GM12873 (cell line): Measurements from ENCODE around the gene TBX2.

Source experiments
- CTCF ChIP-seq: IDR thresholded peaks from 2 replicates; pipeline ENCODE4 v1.5.1; 2012; ENCODE audit warnings: low read depth, mild to moderate bottlenecking, moderate library complexity, low read length, control low read depth; ENCODE audit not compliant: insufficient read depth; ENCODE audit errors: missing control alignments

TBX2 gene

GRCh38 chr17:61416211-61416539 is 16.5 kb downstream of the TBX2 start:
- TF ChIP-seq CTCF, result no peak

- peak; percentile 89 for TF ChIP-seq CTCF
Observed at GRCh38 chr17:61416540-61417363, 17.1 kb downstream of the TBX2 start.

GRCh38 chr17:61418449-61418848 is 18.8 kb downstream of the TBX2 start:
- no peak for TF ChIP-seq CTCF

GRCh38 chr17:61419496-61420046 is 19.9 kb downstream of the TBX2 start:
- no peak for TF ChIP-seq CTCF

- no peak for TF ChIP-seq CTCF
Observed at GRCh38 chr17:61420052-61420451, 20.4 kb downstream of the TBX2 start.

- no peak for TF ChIP-seq CTCF
Observed at GRCh38 chr17:61420745-61421398, 21.2 kb downstream of the TBX2 start.

- no peak for TF ChIP-seq CTCF
Observed at GRCh38 chr17:61421460-61421859, 21.8 kb downstream of the TBX2 start.
